HG02884 (cell line): ENCODE results near the gene OR4M1.
A peak's percentile ranks its signal among the peaks of the same experiment; 100 is the strongest.
"Not testable (repeated sequence)": the region's sequence is repeated elsewhere in the genome, so short reads cannot be mapped to it uniquely, and the experiment has no call there.

Experiments used
- ATAC-seq: cut with Tn5 transposase; IDR thresholded peaks from one replicate; pipeline ENCODE4 v1.9.1; 2021; ENCODE audit warnings: mild to moderate bottlenecking, moderate library complexity; ENCODE audit not compliant: unreplicated experiment

The OR4M1 gene, protein sequence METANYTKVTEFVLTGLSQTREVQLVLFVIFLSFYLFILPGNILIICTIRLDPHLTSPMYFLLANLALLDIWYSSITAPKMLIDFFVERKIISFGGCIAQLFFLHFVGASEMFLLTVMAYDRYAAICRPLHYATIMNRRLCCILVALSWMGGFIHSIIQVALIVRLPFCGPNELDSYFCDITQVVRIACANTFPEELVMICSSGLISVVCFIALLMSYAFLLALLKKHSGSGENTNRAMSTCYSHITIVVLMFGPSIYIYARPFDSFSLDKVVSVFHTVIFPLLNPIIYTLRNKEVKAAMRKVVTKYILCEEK

GRCh38 chr14:19773204-19773603 lies at the start of gene OR4M1:
Gene OR4M1, plus strand, starts transcription at chr14:19773504. Its CDS starts 6,819 bp downstream, at chr14:19780323.
- ATAC-seq = not testable (repeated sequence)

GRCh38 chr14:19729359-19729758 lies 43.9 kb upstream of the OR4M1 start:
- no peak for ATAC-seq

DNA sequence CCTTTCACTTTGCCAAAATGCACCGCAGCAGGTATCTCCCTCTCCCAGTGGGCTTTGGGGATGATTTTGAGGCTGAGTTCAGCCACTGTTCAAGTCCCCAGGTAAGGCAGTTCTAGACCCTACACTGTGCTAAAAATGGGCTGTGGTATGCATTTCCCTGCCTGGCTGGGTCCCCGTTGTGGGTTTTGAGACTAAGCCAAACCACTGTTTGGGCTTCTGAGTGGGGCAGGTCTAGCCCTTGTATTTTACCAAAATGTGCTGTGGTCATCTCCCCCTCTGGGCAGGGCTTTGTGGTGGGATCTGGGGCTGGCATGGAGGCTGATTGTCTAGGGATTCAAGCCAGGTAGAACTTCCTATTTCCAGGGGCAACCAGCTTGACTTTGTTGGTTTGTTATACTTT lies 43.5 kb upstream of the OR4M1 start:
- ATAC-seq = no peak

DNA sequence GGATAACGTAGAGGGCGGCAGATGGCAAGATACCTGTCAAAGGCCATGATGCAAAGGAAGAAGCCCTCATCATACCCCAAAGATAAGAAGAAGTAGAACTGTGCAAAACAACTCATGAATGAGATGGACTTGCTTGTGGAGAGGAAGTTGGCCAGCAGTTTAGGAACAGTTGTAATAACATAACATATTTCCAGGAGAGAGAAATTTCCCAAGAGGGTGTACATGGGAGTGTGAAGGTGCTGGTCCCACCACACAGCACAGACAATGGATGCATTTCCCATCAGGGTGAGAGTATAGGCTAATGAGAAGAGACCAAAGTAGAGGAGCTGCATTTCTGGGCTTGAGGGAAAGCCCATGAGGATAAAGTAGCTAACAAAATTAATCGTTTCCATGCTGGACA lies 39.4 kb upstream of the OR4M1 start:
- not testable (repeated sequence) for ATAC-seq

DNA sequence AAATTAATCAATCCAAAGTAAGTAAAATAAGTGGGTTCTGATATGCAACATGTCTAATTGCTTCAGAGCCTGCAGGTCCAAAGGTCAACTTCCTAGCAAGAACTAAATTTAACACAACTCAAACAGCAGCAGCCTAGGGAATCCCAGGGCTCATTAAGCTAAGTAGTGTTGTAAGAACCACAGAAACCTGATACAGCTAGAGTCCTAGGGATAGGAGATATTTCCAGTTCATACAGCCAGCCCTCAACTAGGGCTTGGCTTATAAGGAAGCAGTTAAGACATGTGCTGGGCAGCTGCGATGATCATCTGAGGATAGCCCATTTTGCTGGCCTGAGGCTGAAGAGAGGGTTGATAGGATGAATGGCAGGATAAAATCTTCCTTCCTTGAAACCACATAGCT lies 30.0 kb upstream of the OR4M1 start, which contains the start of gene OR4Q3:
Gene OR4Q3 (plus strand): TSS at position 316 of the 400 bp plus-strand sequence.
- ATAC-seq = no peak

DNA sequence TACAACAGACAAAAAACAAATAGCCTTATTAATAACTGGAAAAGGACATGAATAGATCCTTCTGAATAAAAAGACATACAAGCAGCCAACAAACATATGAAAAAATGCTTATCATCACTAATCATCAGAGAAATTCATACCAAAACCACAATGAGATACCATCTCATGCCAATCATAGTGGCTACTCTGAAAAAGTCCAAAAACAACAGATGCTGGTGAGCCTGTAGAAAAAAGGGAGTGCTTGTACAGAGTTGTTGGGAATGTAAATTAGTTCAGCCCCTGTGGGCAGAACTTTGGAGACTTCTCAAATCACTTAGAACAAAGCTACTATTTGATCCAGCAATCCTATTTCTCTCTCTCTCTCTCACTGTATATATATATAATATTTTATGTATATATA lies 21.0 kb upstream of the OR4M1 start:
- not testable (repeated sequence) for ATAC-seq

DNA sequence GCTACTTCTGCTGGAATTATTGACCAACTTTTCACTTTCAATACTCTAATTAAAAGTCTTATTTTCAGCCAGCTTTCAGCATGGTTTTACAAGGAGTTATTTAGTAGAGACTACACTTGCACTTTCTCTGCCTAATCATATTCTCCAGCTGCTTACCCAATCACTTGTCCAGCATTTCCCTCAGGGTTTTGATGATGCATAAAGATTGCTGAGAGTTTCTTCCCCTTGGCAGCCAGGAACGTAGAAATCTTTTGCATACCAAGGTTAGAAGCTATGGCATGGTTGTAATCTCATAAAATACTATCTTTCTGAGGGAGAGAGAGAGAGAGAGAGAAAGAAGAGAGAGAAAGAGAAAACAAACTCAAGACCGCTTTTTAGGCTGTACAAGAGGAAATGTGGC lies 19.1 kb upstream of the OR4M1 start:
- no peak for ATAC-seq

DNA sequence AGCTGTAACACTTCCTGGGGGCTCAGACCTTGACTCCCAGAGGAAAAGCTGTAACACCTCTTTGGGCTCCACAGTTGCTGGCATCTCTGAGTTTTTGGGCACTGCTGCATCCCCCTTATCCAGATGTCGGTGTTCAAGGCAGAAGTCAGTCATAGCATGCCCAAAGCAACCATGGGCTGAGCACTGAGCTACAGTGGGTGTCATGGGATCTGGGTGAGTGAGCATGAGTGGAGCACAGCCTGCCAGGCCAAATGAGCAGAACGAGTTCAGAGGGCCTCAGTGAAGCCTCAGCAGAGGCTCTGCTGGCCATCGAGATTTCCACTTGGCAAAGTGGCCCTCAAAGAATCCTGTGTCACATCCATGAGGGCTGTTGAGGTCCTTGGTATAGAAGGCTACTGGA lies 1.8 kb upstream of the OR4M1 start:
- not testable (repeated sequence) for ATAC-seq

GRCh38 chr14:19771895-19772430 lies 1.3 kb upstream of the OR4M1 start:
- peak; percentile 12 for ATAC-seq

GRCh38 chr14:19772454-19772853 lies 850 bp upstream of the OR4M1 start:
- ATAC-seq = peak; percentile 71

- no peak for ATAC-seq
These were observed 2.3 kb downstream of the OR4M1 start for GRCh38 chr14:19775587-19775986.

DNA sequence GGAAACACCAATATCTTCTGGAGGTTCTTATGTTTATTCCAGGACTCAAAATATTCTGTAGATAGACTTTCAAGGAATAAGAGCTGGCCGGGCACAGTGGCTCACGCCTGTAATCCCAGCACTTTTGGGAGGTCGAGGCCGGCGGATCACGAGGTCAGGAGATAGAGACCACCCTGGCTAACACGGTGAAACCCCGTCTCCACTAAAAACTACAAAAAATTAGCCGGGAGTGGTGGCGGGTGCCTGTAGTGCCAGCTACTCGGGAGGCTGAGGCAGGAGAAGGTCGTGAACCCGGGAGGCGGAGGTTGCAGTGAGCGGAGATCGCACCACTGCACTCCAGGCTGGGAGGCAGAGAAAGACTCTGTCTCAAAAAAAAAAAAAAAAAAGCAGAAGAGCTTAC lies 12.5 kb downstream of the OR4M1 start:
- ATAC-seq = not testable (repeated sequence)

DNA sequence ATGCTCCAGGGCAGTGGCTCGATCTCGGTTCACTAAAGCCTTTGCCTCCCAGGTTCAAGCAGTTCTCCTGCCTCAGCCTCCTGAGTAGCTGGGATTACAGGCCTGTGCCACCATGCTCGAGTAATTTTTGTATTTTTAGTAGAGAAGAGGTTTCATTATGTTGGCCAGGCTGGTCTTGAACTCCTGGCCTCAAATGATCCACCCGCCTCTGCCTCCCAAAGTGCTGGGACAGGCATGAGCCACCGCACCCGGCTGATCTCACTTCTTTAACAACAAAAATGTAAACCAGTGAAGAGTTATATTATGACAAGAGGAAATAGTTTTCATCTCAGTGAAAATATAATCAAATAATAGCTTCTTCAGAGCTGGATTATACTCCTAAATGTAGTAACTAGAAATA lies 14.0 kb downstream of the OR4M1 start:
- ATAC-seq = not testable (repeated sequence)

- ATAC-seq = not testable (repeated sequence)
These were observed 14.8 kb downstream of the OR4M1 start for GRCh38 chr14:19788150-19788549.

GRCh38 chr14:19796520-19797108 lies 23.3 kb downstream of the OR4M1 start:
- ATAC-seq = not testable (repeated sequence)

GRCh38 chr14:19799880-19800279 lies 26.6 kb downstream of the OR4M1 start:
- no peak for ATAC-seq

DNA sequence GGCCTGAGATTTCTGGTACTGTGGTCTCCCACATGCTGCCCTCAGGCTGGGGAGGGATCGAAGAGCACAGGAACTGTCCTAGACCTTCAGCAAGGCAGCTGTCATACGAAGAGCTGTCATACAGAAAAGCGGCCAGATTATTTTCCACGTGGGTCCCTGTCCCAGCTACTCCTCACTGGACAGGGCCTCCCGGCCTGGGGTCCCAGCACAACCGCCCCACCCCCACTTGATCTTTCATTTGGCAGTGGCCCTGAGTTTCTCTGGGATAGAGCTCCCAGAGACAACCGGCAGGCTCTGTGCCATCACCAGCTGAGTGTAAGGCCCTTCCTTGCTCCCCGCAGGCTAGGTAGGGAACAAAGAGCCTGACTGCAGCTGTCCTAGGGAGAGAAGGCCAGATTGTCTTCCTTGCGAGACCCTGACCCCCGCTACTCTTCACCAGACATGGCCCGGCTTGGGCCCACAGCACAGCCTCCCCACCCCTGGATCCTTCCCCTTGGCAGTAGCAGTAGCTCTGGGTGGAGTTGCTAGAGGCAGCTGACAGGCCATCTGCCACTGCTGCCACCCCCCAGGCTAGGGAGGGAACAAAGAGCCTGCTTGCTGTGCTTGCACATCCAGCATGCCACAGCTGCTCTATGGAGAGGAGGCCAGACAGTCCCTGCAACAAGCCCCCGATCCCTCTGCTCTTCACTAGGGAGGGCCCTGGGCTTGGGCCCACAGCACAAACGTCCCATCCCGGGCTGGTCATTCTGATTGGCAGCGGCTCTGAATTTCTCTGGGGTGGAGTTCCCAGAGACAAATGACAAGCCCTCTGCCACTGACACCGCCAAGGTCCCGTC lies 27.2 kb downstream of the OR4M1 start:
- no peak for ATAC-seq

- no peak for ATAC-seq
These were observed 27.8 kb downstream of the OR4M1 start for GRCh38 chr14:19801118-19801464.

DNA sequence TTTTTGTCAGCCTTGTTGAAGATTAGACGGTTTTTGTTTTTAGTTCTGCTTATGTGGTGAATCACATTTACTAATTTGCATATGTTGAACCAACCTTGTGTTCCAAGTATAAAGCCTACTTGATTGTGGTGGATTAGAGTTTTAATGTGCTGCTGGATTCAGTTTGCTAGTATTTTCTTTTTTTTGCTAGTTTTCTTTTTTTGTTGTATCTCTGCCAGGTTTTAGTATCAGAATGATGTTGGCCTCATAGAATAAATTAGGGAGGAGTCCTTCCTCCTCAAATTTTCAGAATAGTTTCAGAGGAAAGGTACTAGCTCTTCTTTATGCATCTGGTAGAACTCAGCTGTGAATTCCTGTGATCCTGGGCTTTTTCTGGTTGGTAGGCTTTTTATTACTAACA lies 30.2 kb downstream of the OR4M1 start, which contains the start of gene OR4N2:
Gene OR4N2 (plus strand): TSS at position 301 of the 400 bp plus-strand sequence. CDS start 23,679 bp downstream, outside the sequence.
- not testable (repeated sequence) for ATAC-seq

GRCh38 chr14:19813171-19813920 lies 40.0 kb downstream of the OR4M1 start:
- ATAC-seq = not testable (repeated sequence)
